GM21447 (cell line): ENCODE data around the gene MOV10L1.
"Not testable (repeated sequence)": the region's sequence is repeated elsewhere in the genome, so short reads cannot be mapped to it uniquely, and the experiment has no call there.

Experiments used
- ATAC-seq: cut with Tn5 transposase; IDR thresholded peaks from one replicate; pipeline ENCODE4 v1.9.1; 2021; ENCODE audit not compliant: unreplicated experiment

Gene MOV10L1

DNA sequence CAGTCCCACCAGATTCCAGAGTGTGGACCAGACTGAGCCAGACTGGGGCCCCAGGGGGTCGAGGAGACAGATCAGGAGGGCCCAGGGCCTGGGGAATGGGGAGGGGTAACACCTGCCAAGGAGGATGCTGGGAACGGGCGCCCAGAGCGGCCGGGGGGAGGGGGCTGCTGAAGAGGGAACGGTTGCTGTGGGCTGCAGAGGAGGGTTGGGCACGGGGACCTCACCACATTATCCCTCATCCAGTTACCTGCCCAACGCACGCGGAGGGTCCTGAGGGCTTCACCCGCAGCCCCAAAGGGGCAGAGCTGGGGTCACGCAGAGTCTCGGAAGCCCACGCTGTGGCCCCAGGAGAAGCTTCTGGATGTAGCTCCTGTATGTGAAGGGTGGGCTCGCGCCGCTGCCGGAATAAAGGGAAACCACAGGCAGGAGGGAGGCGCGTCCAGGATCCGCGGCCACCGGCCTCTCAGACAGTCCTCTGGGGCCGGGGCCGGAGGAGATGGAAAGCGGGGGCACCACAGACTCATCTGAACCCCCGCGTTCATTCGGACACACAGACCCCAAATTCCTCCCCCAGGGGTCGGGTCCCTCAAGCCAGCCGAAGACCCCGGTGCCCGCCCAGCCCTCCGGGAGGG, 110.1 kb downstream of the MOV10L1 start:
- ATAC-seq = no peak

DNA sequence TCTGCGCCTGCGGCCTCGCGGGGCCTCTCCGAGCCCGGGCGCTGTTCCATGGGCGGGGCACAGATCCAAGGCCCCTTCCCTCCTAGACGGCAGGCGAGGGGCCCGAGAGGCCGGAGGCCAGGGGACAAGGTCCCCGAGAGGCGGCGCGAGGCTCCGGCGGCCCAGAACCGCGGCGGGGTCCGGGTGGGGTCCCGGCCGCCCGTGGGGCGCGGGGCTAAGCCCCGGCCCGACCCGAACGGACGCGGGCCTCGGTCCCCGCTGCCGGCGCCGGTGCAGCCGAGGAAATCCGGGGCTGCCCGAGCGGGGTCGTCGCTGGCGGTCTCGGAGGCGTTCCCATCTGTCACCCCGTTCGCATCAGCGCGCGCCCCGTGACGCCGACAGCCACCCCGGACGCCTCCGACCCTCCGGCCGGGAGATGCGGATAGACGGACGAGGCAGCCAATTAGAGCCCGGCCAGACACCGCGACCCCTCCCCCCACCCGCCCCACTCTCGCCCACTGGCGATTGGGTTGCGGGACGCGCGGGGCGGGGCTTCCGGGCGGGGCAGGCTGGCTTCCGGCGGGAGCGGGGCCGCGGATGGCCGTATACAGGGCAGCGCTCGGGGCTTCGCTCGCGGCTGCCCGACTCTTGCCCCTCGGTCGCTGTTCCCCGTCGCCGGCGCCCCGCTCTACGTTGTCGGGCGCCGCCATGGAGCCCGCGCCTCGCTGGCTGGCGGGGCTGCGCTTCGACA, 110.8 kb downstream of the MOV10L1 start, which contains the start of gene SELENOO:
Gene SELENOO, plus strand, starts transcription at position 551 of the 730 bp plus-strand sequence. Its CDS starts 26 bp downstream, at position 577.
- ATAC-seq = peak; percentile 70

DNA sequence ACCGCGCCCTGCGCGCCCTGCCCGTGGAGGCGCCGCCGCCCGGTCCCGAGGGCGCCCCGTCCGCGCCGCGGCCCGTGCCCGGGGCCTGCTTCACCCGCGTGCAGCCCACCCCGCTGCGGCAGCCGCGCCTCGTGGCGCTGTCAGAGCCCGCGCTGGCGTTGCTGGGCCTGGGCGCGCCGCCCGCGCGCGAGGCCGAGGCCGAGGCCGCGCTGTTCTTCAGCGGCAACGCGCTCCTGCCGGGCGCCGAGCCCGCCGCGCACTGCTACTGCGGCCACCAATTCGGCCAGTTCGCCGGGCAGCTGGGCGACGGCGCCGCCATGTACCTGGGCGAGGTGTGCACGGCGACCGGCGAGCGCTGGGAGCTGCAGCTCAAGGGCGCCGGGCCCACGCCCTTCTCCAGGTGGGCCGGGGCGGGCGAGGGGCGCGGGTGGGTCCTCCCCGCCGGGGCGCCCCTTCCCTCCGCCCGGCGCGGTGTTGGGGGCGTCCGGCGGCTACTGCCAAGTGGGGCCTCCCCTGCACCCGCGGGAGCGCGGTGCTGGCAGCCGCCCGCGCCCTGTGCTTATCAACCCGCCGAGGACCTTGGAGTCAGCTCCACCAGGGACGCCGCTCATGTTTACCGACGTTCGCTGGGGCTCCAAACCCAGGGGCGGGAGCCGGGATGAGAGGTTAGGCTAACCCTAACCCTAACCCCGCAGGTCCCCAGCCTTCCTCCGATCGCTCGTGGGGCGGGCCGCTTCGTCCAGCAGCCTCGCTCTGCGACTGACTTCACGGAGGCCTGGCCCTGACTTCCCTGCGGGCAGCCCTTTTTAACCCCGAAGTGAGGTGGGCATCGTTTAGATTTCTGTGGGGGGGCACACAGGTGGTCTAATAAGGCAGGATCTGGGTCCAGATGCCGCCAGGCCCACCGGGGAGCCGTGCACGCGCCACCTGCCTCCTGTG, 111.7 kb downstream of the MOV10L1 start:
- ATAC-seq = no peak

DNA sequence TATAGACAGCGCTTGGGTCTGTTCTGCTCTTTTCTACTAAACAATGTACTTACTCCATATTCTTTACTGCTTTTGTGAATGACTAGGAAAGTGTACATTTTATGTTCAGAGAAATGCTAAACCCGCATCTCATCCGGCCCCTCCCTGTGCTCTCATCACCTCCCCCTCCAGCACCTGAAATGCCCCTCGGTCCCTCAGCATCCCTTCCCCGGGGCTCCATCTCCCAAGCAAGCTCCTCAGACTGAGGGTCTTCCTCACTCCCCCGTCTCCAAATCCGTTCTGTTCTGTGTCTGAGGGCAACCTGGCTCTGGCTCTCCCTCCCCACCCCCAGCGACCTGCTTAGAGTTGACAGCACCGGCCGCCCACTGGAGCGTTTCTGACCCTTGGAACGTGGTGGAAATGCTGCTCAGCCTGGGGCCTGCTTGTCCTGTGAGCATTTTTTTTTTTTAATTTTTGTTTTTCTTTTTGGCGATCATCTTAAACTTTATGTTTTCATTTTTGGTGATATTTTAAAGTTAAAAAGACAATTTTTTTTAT, 112.4 kb downstream of the MOV10L1 start:
- no peak for ATAC-seq

DNA sequence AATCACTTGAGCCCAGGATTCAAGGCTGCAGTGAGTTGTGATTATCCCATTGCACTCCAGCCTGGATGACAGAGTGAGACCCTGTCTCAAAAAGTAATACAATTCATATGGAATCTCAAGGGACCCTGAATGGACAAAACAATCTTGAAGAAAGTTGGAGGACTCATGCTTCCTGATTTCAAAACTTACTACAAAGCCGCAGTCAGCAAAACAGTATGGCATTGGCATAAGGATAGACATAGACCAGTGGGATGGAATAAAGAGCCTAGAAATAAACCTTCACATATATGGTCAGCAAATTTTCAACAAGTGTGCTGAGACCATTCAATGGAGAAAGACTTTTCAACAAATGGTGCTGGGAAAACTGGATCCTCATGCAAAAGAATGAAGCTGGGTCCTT, 113.5 kb downstream of the MOV10L1 start:
- ATAC-seq = no peak

DNA sequence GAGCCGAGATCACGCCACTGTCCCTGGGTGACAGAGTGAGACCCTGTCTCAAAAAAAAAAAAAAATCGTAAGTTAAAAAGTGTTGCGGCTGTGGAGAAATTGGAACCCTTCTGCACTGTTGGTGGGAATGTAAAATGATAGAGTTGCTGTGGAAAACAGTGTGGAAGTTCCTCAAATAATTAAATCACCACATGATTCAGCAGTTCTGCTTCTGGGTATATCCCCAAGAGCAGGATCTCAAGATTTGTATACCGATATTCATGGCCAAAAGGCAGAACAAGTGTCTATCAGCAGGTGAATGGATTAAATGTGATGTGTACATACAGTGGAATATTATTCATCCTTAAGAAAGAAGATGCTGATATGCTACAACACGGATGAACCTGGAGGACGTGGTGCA, 114.8 kb downstream of the MOV10L1 start:
- ATAC-seq = no peak

DNA sequence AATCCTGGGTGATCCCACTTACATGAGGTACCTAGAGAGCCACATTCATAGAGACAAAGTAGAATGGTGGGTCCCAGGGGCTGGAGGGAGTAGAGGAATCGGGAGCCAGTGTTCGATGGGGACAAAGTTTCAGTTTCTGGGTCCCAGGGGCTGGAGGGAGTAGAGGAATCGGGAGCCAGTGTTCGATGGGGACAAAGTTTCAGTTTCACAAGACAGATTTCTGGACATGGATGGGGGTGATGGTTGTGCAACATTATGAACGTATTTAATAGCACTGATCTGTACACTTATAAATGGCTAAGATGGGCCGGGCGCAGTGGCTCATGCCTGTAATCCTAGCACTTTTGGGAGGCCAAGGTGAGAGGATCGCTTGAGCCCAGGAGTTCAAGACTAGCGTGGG, 115.2 kb downstream of the MOV10L1 start:
- not testable (repeated sequence) for ATAC-seq

DNA sequence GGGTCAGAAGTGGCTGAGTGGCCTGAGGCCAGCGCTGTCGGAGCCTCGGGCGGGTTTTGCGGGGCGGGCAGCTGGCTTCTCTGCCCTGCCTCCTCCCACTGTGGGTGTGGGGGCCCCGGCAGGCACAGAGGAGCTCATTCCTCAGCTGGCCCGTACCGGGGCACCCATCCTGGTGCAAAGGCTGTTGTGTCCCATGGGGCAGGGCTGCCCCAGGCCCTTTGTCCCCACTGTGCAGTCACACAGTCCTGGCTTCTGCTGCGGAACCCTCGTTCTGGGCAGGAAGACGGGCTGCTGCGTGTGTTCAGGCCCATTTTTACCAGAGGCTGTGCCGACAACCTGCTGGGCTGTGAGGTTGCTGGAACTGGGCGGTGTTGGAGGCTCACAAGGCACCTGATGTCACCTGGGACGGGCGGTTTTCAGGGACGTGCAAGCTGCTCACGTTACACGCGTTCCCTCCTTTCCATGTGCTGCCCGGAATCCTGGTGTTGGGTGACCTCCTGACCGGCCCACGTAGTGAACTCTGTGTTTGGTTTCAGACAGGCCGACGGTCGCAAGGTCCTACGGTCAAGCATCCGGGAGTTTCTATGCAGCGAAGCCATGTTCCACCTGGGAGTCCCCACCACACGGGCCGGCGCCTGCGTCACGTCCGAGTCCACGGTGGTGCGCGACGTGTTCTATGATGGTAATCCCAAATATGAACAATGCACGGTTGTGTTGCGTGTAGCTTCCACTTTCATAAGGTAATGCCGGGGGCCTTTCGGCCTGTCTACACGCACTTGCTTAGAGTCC, 116.2 kb downstream of the MOV10L1 start:
- ATAC-seq = no peak

DNA sequence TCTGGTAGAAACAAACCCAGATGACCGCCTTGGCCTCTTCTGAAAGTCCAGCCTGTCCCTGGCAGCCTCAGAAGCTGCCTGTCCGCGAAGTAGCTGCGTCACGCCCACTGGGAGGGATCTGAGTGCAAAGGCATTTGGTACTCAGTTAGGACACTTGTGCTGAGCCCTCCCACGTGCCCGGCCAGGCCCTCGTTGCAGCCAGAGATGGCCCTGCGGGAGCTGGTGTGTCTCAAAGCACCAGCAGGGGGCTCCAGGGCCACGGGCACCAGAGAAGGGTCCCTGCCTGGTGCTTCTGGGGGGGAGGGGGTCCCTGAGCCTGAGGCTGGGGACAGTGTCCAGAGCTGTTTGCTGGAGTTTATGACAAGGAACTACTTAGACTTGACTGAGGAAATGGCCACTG, 116.8 kb downstream of the MOV10L1 start:
- ATAC-seq = no peak

DNA sequence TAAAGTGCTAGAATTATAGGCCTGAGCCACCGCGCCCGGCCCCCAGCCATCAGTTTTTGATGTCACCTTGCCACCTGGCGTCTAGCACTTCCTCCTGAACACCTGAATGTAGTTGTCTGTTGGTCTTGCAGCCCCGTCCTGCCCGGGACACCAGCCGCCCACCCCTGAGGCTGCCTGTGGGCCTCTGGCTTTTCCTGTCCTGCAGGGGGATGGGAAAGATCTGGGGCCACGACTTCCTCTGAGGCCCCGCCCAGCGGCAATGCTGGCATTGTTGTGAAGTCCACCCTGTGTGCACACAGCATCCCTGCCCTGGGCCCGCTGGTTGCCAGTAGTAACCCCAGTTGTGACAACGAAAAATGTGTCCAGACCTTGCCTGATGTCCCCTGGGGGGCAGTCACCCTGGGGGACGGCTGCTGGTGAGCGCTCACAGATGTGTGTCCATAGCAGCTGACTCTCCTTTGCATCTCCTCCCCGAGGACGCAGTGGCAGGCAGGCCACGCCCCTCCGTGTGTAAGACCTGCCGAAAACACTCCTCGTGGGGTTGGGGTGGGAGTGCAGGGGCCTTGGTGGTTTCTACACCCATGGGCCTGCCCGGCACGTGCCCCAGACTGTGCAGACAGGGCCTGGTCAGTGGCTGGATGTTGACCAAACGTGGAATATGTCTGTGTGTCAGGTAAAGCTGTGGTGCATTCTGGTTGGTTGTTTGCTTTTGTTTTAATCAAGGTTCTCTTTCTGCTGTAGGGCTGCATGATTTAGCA, 117.8 kb downstream of the MOV10L1 start:
- ATAC-seq = no peak

DNA sequence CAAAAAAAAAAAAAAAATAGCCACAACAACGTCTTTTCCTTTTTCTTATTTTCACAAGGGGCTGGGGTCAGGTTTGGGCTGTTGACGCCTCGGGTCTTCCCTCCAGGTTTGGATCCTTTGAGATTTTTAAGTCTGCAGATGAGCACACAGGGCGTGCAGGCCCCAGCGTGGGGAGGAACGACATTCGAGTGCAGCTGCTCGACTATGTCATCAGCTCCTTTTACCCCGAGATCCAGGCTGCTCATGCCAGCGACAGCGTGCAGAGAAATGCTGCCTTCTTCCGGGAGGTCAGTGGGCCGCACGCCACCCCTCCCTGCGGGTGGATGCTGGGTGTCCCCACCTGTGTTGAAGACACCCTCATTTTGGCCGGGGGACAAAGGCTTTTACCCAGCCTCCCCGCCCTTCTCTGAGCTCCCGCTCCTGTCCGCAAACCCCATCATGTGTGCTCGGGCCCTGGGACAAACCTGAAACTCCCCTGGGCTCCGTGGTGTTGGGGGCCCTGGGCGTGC, 118.7 kb downstream of the MOV10L1 start:
- ATAC-seq = no peak

DNA sequence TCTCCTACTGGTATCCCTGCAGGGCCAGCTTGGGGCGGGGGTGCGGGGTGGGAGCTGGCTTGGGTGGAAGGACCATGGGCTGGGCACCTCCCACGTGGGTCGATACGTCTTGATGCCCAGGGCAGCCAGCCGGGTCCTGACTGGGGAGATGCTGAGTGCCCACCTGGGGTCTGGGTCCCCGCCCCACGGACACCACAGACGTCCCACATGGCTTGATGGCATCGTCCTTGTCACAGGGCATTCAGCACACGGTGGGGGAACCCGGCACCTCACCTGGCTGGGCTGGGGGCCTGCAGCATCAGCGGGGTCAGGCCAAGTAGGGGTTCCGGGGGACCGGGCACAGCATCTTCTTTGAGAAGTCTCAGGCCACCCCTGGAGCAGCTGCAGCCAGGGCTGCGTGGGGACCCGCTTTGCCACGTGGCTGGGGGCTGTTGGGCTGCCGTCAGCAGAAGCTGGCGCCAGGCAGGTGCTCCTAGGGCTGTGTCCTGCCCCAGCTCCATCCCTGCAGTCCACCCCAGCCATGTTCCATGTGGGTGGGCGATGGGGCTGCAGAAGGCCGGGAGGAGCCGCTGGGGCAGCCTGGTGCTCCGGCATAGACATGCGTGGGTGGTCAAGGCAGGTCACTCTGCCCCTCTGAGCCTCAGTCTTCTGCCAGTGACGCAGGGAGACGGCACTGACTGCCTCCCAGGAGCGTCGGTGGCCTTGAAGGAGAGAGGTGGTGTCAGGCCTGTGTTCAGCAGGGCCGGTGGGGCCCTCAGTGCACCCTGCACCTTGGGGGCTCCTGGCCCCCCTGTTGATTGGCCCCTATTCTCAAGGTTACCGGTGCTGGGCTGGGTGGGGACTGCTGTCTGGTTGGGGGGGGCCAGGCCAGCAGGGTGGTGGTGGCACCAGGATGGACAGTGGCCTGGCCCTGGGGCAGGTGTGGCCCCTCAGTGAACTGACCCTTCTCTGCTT, 119.4 kb downstream of the MOV10L1 start:
- no peak for ATAC-seq

DNA sequence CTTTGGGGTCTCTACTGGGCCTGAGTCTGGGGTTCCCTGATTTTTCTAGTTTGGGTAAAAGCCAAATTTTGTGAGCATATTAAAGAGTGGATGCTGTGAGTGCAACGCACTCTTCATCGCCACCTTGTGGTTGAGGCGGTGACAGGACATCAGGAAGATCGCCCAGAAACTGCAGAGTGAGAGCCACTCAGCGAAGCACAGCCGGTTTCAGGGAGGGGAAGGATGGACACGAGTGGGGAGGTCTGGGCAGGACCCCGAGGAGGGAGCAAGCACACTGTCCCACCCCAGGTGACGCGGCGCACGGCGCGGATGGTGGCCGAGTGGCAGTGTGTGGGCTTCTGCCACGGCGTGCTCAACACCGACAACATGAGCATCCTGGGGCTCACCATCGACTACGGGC, 120.1 kb downstream of the MOV10L1 start:
- ATAC-seq = no peak

DNA sequence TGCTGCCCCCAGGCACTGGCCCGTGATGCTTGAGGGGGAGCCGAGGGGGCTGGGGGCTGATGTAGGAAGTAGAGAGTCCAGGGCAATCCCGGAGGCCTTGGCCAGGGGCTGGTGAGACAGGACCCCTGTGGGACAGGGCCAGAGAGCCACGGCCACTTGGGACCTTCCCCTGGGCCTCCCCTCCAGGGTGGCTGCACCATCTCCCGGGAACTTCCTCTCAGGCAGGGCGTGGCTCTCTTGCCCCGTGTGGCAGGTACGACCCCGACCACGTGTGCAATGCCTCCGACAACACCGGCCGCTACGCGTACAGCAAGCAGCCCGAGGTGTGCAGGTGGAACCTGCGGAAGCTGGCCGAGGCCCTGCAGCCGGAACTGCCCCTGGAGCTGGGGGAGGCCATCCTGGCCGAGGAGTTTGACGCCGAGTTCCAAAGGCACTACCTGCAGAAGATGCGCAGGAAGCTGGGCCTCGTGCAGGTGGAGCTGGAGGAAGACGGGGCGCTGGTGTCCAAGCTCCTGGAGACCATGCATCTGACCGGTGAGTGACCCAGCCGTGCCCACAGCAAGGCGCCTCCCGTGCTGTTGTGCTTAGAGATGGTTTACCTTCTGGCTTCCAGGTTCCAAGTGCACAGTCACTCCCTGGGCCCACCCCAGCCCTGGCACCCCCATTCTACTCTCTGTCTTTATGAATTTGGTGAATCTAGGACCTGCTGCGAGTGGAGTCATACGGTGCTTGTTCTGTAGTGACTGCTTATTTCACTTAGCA, 120.8 kb downstream of the MOV10L1 start:
- ATAC-seq = no peak

DNA sequence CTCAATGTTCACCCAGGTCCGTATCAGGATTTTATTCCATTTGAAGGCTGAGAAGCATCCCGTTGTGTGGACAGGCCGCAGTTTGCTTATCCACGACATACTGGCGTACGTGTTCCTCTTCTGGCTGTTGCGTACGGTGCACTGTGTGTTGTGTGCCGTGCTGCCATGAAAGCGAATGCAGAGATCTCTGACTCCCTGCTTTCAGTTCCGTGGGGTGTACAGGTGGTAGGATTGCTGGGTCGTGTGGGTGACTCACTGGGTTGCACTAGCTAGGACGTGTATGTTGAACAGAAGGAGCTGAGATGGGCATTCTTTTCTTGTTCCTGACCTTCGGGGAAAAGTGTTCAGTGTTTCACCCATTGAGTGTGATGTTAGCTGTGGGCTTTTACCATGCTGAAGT, 121.3 kb downstream of the MOV10L1 start:
- no peak for ATAC-seq
